ENCODE results near the gene PRDM16.

The PRDM16 gene

DNA sequence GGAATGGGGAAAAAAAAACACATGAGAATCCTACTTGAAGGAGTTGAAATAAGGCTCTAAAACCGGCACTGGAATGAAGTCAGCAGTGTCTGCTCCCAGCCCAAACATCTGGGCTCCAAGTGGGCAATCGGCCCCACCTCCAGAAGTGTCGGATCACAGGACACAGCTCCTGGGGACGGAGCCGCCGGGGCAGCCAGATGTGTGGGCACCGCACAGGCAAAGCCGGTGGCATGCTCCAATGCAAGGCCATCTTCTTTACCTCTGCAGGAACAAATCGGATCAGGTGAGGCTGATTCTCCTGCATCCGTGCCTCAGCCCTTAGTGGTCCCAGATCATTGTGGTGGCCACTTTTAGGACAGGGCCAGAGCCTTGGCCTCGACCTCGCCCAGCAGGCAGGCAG is 156.7 kb downstream of the PRDM16 start:
- H3K36me3 ChIP-seq (ENCODE audit: control insufficient read depth, insufficient read depth, low read length), result no peaks in the 10 kb centered on the region; the same call in 1 of the 2 replicates
- no peak for DNase-seq (ENCODE audit: low read depth, low spot score)
- no CpG with 5 or more reads among the region's 12 CpGs for WGBS (ENCODE audit: insufficient coverage, insufficient read length)
- peaks cover 4% of the 10 kb centered on the region for H3K9me3 ChIP-seq (ENCODE audit: control insufficient read depth, insufficient read depth, low read length)
- no peak overlapping the region for H3K27ac ChIP-seq (ENCODE audit: low read length)
- H3K4me3 ChIP-seq (ENCODE audit: low read length), result no peak overlapping the region
- H3K4me1 ChIP-seq (ENCODE audit: control insufficient read depth, insufficient read depth, low read length), result no peaks in the 10 kb centered on the region
- no peaks in the 10 kb centered on the region for H3K27me3 ChIP-seq (ENCODE audit: control insufficient read depth, insufficient read depth, low read length)

DNA sequence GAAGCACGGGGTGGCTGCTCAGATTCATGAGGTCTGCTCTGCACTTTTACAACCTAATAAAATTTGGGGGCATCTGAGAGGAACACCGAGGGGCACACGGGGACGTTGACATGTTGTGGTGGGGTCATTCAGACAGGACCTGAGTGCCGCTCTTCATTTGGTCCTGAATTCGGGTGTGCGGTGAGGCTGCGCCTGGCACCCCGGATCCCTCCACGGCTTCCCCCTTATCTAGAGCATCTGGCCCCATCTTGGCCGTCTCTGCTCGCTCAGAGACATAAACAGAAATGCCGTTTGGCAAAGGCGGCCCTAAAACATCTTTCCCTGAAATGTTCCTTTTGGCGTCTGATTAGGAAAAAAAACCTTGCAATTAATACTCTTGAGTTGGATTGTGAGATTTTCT is 157.2 kb downstream of the PRDM16 start:
- Histone ChIP-seq H3K27me3 (ENCODE audit: control insufficient read depth, insufficient read depth, low read length) (no peaks in the 10 kb centered on the region), H3K4me1 (ENCODE audit: control insufficient read depth, insufficient read depth, low read length) (no peaks in the 10 kb centered on the region)
- WGBS (ENCODE audit: insufficient coverage, insufficient read length), result no CpG with 5 or more reads among the region's 15 CpGs

DNA sequence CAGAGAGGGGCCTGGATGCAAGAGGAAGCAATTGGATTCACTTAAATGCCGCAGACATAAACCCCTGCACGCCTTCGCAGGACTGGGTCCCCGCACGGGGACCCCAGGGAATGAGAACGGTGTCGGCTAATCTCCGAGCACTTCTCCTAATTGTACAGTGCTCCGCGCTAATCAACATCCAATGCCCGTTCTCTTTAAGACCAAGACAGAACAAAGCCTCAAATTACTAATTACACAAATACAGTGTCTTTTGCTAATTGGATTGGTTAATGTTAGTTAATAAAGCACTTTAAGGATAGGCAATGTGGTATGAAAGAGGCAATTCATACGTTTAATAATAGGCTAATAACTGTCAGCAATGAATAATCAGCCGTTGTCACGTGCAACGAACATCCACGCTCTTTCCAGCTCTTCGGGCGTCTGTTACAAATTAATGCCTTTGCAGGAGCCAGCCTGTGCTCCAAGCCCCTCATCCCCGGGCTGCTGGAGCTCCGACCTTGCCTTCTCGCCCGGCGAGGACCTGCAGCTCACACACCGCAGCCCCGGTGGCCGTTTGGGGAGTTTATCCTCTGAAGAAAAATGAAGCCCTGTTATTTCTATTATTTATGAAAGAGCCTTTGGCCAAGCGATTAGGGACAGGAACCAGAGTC is 157.8 kb downstream of the PRDM16 start:
- H3K9me3 ChIP-seq (ENCODE audit: control insufficient read depth, insufficient read depth, low read length), result peaks cover 4% of the 10 kb centered on the region
- WGBS (ENCODE audit: insufficient coverage, insufficient read length), result no CpG with 5 or more reads among the region's 27 CpGs
- DNase-seq (ENCODE audit: low read depth, low spot score), result no peak
- H3K36me3 ChIP-seq (ENCODE audit: control insufficient read depth, insufficient read depth, low read length), result no peaks in the 10 kb centered on the region; the same call in 1 of the 2 replicates
- H3K4me3 ChIP-seq (ENCODE audit: low read length), result no peak overlapping the region
- no peaks in the 10 kb centered on the region for H3K27me3 ChIP-seq (ENCODE audit: control insufficient read depth, insufficient read depth, low read length)
- H3K27ac ChIP-seq (ENCODE audit: low read length), result no peak overlapping the region
- no peaks in the 10 kb centered on the region for H3K4me1 ChIP-seq (ENCODE audit: control insufficient read depth, insufficient read depth, low read length)

More for the DNA sequence above, 157.2 kb downstream of the PRDM16 start:
- Histone ChIP-seq H3K9me3 (ENCODE audit: control insufficient read depth, insufficient read depth, low read length) (peaks cover 4% of the 10 kb centered on the region), H3K4me3 (ENCODE audit: low read length) (no peak overlapping the region), H3K27ac (ENCODE audit: low read length) (no peak overlapping the region), H3K36me3 (ENCODE audit: control insufficient read depth, insufficient read depth, low read length) (no peaks in the 10 kb centered on the region; the same call in 1 of the 2 replicates)
- DNase-seq (ENCODE audit: low read depth, low spot score), result no peak

DNA sequence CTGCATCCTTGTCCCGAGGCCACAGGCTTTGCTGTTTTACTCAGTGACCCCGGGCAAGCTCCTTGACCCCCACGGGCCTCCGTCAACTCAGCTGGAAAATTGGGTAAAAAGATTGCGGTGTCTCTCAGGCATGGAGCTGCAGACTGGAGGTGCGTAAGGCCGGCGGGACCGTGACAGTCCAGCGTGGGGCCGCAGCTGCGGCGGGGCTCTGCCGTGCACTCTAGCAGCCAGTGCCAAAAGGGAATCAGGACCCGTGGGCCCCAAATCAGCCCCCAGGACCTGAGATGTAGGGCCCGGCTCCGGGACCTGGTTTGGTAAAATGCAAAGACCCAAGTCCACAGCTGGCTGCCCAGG is 158.3 kb downstream of the PRDM16 start:
- H3K27ac ChIP-seq (ENCODE audit: low read length), result no peak overlapping the region
- no CpG with 5 or more reads among the region's 17 CpGs for whole genome bisulfite sequencing (ENCODE audit: insufficient coverage, insufficient read length)
- DNase-seq (ENCODE audit: low read depth, low spot score), result no peak
- no peak overlapping the region for H3K4me3 ChIP-seq (ENCODE audit: low read length)
- H3K27me3 ChIP-seq (ENCODE audit: control insufficient read depth, insufficient read depth, low read length), result no peaks in the 10 kb centered on the region
- no peaks in the 10 kb centered on the region for H3K4me1 ChIP-seq (ENCODE audit: control insufficient read depth, insufficient read depth, low read length)
- no peaks in the 10 kb centered on the region; the same call in 1 of the 2 replicates for H3K36me3 ChIP-seq (ENCODE audit: control insufficient read depth, insufficient read depth, low read length)
- H3K9me3 ChIP-seq (ENCODE audit: control insufficient read depth, insufficient read depth, low read length), result peaks cover 4% of the 10 kb centered on the region

DNA sequence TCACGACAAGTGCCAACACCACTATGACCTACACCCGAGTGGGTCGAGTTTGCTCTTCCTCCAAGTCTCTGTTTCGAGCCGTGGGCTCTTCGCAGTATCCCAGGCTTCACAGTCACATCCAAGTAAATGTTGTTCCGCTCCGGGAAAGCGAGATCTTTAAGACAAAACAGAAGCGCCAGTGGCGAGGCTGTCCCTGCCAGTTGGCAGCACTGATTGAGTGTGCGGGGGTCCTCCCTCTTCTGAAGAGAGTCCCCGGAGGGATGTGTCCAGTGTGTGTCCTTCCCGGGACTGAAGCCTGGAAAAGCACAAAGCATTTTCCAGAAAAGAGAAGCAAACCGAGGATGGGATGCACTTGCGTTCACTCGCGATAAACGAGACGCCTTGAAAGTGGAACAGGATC is 158.9 kb downstream of the PRDM16 start:
- no CpG with 5 or more reads among the region's 20 CpGs for WGBS (ENCODE audit: insufficient coverage, insufficient read length)
- DNase-seq (ENCODE audit: low read depth, low spot score), result no peak
- H3K4me3 ChIP-seq (ENCODE audit: low read length), result no peak overlapping the region
- H3K27ac ChIP-seq (ENCODE audit: low read length), result no peak overlapping the region
- no peaks in the 10 kb centered on the region; the same call in 1 of the 2 replicates for H3K36me3 ChIP-seq (ENCODE audit: control insufficient read depth, insufficient read depth, low read length)
- no peaks in the 10 kb centered on the region for H3K4me1 ChIP-seq (ENCODE audit: control insufficient read depth, insufficient read depth, low read length)
- no peaks in the 10 kb centered on the region for H3K27me3 ChIP-seq (ENCODE audit: control insufficient read depth, insufficient read depth, low read length)
- peaks cover 2% of the 10 kb centered on the region; the same call in 1 of the 2 replicates for H3K9me3 ChIP-seq (ENCODE audit: control insufficient read depth, insufficient read depth, low read length)

DNA sequence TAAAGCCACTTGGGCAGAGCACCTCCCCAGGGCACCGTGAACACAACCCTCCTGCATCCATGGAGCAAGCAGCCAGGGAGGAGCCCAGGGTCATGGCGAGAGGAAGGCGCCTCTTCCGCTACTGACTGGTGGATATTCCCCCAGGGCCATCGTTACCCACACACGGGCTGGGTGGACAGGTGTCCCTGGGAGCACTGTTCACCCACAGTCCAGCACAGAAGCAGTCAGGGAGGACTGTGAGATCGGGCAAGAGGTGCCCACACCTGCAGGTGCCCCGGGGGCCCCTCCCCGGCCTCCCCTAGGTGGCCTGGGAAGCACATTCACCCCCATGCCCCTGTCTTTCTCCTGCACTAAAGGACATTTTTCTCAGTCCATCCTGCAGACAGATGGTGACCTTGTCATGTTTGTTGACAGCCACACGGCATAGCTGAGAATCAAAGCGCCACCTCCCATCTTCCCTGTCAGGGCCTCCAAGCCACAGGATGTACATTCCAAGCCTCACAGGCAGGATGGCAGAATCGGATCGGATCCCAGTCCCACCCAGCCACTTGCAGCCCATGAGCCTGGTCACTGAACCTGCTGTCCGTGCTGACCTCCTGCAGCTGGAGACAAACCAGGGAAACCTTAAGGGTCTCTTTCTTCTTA is 160.2 kb downstream of the PRDM16 start:
- H3K27ac ChIP-seq (ENCODE audit: low read length), result no peak overlapping the region
- H3K4me1 ChIP-seq (ENCODE audit: control insufficient read depth, insufficient read depth, low read length), result no peaks in the 10 kb centered on the region
- no CpG with 5 or more reads among the region's 14 CpGs for WGBS (ENCODE audit: insufficient coverage, insufficient read length)
- H3K4me3 ChIP-seq (ENCODE audit: low read length), result no peak overlapping the region
- no peak for DNase-seq (ENCODE audit: low read depth, low spot score)
- peaks cover 3% of the 10 kb centered on the region; the same call in 1 of the 2 replicates for H3K9me3 ChIP-seq (ENCODE audit: control insufficient read depth, insufficient read depth, low read length)
- no peaks in the 10 kb centered on the region for H3K27me3 ChIP-seq (ENCODE audit: control insufficient read depth, insufficient read depth, low read length)
- H3K36me3 ChIP-seq (ENCODE audit: control insufficient read depth, insufficient read depth, low read length), result no peaks in the 10 kb centered on the region; the same call in 1 of the 2 replicates

DNA sequence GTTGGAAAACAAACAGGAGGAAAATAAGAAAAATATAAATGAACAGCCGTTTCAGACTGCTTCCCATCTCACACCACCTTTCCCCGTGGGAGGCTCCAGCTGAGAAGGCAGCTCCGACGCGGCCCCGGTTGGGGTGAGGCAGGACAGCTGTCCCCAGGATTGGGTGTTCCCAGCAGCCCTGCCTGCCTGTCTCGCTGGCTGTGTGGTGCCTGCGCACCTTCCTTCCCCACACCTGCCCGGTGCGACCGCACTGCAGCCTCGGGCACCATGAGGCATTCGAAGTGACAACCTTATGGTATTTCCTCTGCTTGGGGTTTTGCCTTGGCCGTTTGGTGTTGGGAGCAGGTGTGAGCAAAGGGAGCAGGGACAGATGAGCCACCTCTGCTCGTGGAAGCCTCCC is 161.6 kb downstream of the PRDM16 start:
- H3K9me3 ChIP-seq (ENCODE audit: control insufficient read depth, insufficient read depth, low read length), result peaks cover 5% of the 10 kb centered on the region
- H3K27me3 ChIP-seq (ENCODE audit: control insufficient read depth, insufficient read depth, low read length), result no peaks in the 10 kb centered on the region
- WGBS (ENCODE audit: insufficient coverage, insufficient read length), result no CpG with 5 or more reads among the region's 15 CpGs
- no peak overlapping the region for H3K27ac ChIP-seq (ENCODE audit: low read length)
- no peaks in the 10 kb centered on the region; the same call in 1 of the 2 replicates for H3K36me3 ChIP-seq (ENCODE audit: control insufficient read depth, insufficient read depth, low read length)
- H3K4me1 ChIP-seq (ENCODE audit: control insufficient read depth, insufficient read depth, low read length), result no peaks in the 10 kb centered on the region
- DNase-seq (ENCODE audit: low read depth, low spot score), result no peak
- no peak overlapping the region for H3K4me3 ChIP-seq (ENCODE audit: low read length)

DNA sequence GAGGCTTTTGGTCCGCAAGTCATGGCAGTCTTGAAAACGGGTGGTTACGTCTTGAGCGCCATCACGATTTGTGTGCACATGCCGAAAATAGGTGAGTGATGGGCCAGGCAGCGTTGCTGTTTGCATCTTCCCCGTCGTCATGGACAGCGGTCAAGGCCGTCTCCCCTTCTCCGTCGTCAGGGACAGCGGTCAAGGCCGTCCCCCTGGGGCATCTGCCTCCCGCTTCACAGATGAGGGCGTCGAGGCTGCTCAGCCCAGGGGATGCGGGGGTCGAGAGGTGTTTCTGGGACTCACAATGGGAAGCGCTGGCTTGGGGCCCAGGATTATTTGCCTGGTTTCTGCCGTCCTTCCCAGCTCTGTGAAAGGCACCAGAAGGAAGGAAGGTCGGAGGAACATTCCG is 162.2 kb downstream of the PRDM16 start:
- Histone ChIP-seq H3K36me3 (ENCODE audit: control insufficient read depth, insufficient read depth, low read length) (no peaks in the 10 kb centered on the region; the same call in 1 of the 2 replicates), H3K9me3 (ENCODE audit: control insufficient read depth, insufficient read depth, low read length) (peaks cover 5% of the 10 kb centered on the region), H3K4me1 (ENCODE audit: control insufficient read depth, insufficient read depth, low read length) (no peaks in the 10 kb centered on the region), H3K27ac (ENCODE audit: low read length) (no peak overlapping the region), H3K27me3 (ENCODE audit: control insufficient read depth, insufficient read depth, low read length) (no peaks in the 10 kb centered on the region), H3K4me3 (ENCODE audit: low read length) (no peak overlapping the region)
- no peak for DNase-seq (ENCODE audit: low read depth, low spot score)
- no CpG with 5 or more reads among the region's 24 CpGs for WGBS (ENCODE audit: insufficient coverage, insufficient read length)

DNA sequence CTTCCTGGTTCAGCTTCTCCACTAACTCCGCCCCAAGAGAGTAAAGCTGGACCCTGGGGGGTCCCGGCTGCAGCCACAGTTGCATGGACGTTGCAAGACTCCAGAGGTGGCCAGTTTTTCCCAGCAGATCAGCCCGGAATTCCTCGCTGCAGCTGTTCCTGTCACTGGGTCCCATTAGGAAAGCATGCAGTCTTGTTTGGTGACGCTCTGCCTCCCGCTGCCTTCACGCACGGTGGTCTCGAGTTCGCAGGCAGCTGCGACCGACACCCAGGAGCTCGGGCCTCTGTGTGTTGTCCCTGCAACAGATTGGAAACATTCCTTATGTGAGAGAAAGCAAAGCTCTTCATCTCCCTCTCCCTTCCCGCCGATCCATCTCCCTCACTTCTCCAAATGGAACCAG is 162.8 kb downstream of the PRDM16 start:
- H3K4me1 ChIP-seq (ENCODE audit: control insufficient read depth, insufficient read depth, low read length), result no peaks in the 10 kb centered on the region

DNA sequence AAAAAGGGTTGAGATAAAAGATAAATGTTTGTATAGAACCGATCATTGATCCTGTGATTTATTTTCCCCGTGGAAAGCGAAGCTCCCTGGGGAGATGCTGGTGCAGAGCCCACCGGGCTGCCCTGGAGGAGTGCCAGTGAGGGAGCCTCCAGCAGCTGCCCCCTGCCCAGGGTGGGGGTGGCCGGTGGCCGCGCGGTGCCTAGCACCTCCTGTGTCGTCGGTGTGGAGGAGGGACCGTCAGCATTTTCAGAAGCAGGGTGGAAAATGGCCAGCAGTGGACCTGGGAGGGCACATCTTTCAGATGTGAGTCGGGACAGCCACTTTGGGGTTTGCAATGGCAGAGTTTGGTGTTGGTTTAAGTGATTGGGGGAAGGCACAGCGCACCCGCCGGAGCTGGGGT is 164.0 kb downstream of the PRDM16 start:
- DNase-seq (ENCODE audit: low read depth, low spot score), result no peak
- Histone ChIP-seq H3K36me3 (ENCODE audit: control insufficient read depth, insufficient read depth, low read length) (no peaks in the 10 kb centered on the region; the same call in 1 of the 2 replicates), H3K9me3 (ENCODE audit: control insufficient read depth, insufficient read depth, low read length) (peaks cover 3% of the 10 kb centered on the region), H3K27me3 (ENCODE audit: control insufficient read depth, insufficient read depth, low read length) (no peaks in the 10 kb centered on the region), H3K27ac (ENCODE audit: low read length) (no peak overlapping the region), H3K4me1 (ENCODE audit: control insufficient read depth, insufficient read depth, low read length) (no peaks in the 10 kb centered on the region), H3K4me3 (ENCODE audit: low read length) (no peak overlapping the region)
- no CpG with 5 or more reads among the region's 15 CpGs for WGBS (ENCODE audit: insufficient coverage, insufficient read length)

More for the DNA sequence above, 162.8 kb downstream of the PRDM16 start:
- no peaks in the 10 kb centered on the region for H3K27me3 ChIP-seq (ENCODE audit: control insufficient read depth, insufficient read depth, low read length)
- H3K27ac ChIP-seq (ENCODE audit: low read length), result no peak overlapping the region
- H3K36me3 ChIP-seq (ENCODE audit: control insufficient read depth, insufficient read depth, low read length), result no peaks in the 10 kb centered on the region; the same call in 1 of the 2 replicates
- no peak overlapping the region for H3K4me3 ChIP-seq (ENCODE audit: low read length)
- peaks cover 5% of the 10 kb centered on the region for H3K9me3 ChIP-seq (ENCODE audit: control insufficient read depth, insufficient read depth, low read length)
- WGBS (ENCODE audit: insufficient coverage, insufficient read length), result no CpG with 5 or more reads among the region's 16 CpGs
- DNase-seq (ENCODE audit: low read depth, low spot score), result no peak

All from iPS DF 6.9 (cell line).